Measurements from ENCODE around the gene C6orf47.
A peak's percentile ranks its signal among the peaks of the same experiment; 100 is the strongest.

DNA sequence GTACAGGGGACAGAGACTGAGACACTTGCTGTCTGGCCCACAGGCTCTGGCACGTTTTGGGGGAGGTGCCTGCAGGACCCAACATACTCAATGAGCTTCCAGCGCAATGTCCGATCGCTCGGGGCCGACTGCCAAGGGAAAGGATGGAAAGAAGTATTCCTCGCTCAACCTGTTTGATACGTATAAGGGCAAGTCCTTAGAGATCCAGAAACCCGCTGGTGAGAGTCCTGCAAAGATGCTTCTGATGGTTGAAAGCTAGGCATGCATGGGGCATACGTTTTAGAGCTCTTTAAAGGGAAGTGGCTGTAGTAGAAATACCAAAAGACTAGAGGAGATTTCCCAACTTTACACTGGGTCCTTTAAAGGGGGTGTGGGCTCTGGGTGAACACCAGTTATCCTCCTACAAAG, 37.9 kb downstream of the C6orf47 start:
- TF ChIP-seq, protein P1, sequence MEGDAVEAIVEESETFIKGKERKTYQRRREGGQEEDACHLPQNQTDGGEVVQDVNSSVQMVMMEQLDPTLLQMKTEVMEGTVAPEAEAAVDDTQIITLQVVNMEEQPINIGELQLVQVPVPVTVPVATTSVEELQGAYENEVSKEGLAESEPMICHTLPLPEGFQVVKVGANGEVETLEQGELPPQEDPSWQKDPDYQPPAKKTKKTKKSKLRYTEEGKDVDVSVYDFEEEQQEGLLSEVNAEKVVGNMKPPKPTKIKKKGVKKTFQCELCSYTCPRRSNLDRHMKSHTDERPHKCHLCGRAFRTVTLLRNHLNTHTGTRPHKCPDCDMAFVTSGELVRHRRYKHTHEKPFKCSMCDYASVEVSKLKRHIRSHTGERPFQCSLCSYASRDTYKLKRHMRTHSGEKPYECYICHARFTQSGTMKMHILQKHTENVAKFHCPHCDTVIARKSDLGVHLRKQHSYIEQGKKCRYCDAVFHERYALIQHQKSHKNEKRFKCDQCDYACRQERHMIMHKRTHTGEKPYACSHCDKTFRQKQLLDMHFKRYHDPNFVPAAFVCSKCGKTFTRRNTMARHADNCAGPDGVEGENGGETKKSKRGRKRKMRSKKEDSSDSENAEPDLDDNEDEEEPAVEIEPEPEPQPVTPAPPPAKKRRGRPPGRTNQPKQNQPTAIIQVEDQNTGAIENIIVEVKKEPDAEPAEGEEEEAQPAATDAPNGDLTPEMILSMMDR (IDR thresholded peaks at IDR 0.05), result no peak
- TF ChIP-seq, protein P2, sequence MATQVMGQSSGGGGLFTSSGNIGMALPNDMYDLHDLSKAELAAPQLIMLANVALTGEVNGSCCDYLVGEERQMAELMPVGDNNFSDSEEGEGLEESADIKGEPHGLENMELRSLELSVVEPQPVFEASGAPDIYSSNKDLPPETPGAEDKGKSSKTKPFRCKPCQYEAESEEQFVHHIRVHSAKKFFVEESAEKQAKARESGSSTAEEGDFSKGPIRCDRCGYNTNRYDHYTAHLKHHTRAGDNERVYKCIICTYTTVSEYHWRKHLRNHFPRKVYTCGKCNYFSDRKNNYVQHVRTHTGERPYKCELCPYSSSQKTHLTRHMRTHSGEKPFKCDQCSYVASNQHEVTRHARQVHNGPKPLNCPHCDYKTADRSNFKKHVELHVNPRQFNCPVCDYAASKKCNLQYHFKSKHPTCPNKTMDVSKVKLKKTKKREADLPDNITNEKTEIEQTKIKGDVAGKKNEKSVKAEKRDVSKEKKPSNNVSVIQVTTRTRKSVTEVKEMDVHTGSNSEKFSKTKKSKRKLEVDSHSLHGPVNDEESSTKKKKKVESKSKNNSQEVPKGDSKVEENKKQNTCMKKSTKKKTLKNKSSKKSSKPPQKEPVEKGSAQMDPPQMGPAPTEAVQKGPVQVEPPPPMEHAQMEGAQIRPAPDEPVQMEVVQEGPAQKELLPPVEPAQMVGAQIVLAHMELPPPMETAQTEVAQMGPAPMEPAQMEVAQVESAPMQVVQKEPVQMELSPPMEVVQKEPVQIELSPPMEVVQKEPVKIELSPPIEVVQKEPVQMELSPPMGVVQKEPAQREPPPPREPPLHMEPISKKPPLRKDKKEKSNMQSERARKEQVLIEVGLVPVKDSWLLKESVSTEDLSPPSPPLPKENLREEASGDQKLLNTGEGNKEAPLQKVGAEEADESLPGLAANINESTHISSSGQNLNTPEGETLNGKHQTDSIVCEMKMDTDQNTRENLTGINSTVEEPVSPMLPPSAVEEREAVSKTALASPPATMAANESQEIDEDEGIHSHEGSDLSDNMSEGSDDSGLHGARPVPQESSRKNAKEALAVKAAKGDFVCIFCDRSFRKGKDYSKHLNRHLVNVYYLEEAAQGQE (IDR thresholded peaks at IDR 0.05; ENCODE audit: insufficient read depth in 1 of 2, low read depth in 2 of 2, low read length in 1 of 2), result no peak
- TF ChIP-seq POLR2AphosphoS5 (IDR thresholded peaks at IDR 0.05; ENCODE audit: low read depth, low read length), result peak; percentile 14; the same call in 1 of the 2 replicates
- no peak for TF ChIP-seq SIN3A (IDR thresholded peaks at IDR 0.05; ENCODE audit: borderline replicate concordance, insufficient read depth, low read depth, low read length)
- no peak for TF ChIP-seq TCF7L2 (IDR thresholded peaks at IDR 0.05; ENCODE audit: low read depth, low read length)

All from Panc1 (cell line).